GM21381 (cell line): ENCODE data around the gene ATIC.

Experiments used
- ATAC-seq: cut with Tn5 transposase; IDR thresholded peaks from one replicate; pipeline ENCODE4 v1.9.1; 2021; ENCODE audit warnings: mild to moderate bottlenecking, moderate library complexity; ENCODE audit not compliant: unreplicated experiment

ATIC gene

GRCh38 chr2:215314896-215315295 is 3.0 kb downstream of the ATIC start:
- ATAC-seq: no peak

GRCh38 chr2:215315301-215315700 is 3.4 kb downstream of the ATIC start:
- no peak for ATAC-seq

- ATAC-seq: no peak
Measured at GRCh38 chr2:215316336-215316735, 4.5 kb downstream of the ATIC start.

GRCh38 chr2:215319500-215319899 is 7.6 kb downstream of the ATIC start:
- no peak for ATAC-seq

- ATAC-seq: no peak
Measured at GRCh38 chr2:215320102-215320501, 8.2 kb downstream of the ATIC start.

GRCh38 chr2:215320679-215321078 is 8.8 kb downstream of the ATIC start:
- ATAC-seq: no peak

- ATAC-seq: no peak
Measured at GRCh38 chr2:215324811-215325210, 13.0 kb downstream of the ATIC start.

GRCh38 chr2:215328066-215328465 is 16.2 kb downstream of the ATIC start:
- no peak for ATAC-seq

GRCh38 chr2:215332872-215333595 is 21.2 kb downstream of the ATIC start:
- ATAC-seq: peak; percentile 84

- ATAC-seq: no peak
Measured at GRCh38 chr2:215338883-215339679, 27.2 kb downstream of the ATIC start.

- ATAC-seq: no peak
Measured at GRCh38 chr2:215347878-215348277, 36.0 kb downstream of the ATIC start.

- ATAC-seq: no peak
Measured at GRCh38 chr2:215352602-215353001, 40.7 kb downstream of the ATIC start.

GRCh38 chr2:215354771-215355695 is 43.2 kb downstream of the ATIC start:
- no peak for ATAC-seq

- no peak for ATAC-seq
Measured at GRCh38 chr2:215355801-215356200, 43.9 kb downstream of the ATIC start.

GRCh38 chr2:215356334-215356947 is 44.6 kb downstream of the ATIC start:
- no peak for ATAC-seq

- ATAC-seq: no peak
Measured at GRCh38 chr2:215356948-215357461, 45.1 kb downstream of the ATIC start.

- ATAC-seq: no peak
Measured at GRCh38 chr2:215357660-215358059, 45.8 kb downstream of the ATIC start.

GRCh38 chr2:215358312-215358845 is 46.5 kb downstream of the ATIC start:
- no peak for ATAC-seq

- ATAC-seq: no peak
Measured at GRCh38 chr2:215358891-215359575, 47.2 kb downstream of the ATIC start.

GRCh38 chr2:215359576-215359922 is 47.7 kb downstream of the ATIC start:
- no peak for ATAC-seq
